RWPE2 (cell line): ENCODE results near the gene FAM170B.

Experiments used
- ATAC-seq: fragments of 200-7000 bp; cut with Tn5 transposase; 3 replicates; pipeline ENCODE4 v1.9.1; 2021; ENCODE audit warnings: low read depth
- DNase-seq: peaks from one replicate; pipeline ENCODE4 v3.0.0-alpha.2; 2020; ENCODE audit warnings: low spot score
- H3K27ac ChIP-seq: fragments of 450-650 bp; 2 replicates; pipeline ENCODE4 v1.5.1; 2017; ENCODE audit warnings: mild to moderate bottlenecking; ENCODE audit not compliant: poor library complexity, severe bottlenecking
- H3K27me3 ChIP-seq: fragments of 250-450 bp; sonication (Bioruptor Pico); 2 replicates; pipeline ENCODE4 v1.5.1; 2021; ENCODE audit warnings: mild to moderate bottlenecking, moderate library complexity; ENCODE audit not compliant: insufficient read depth, poor library complexity, severe bottlenecking
- H3K36me3 ChIP-seq: fragments of 250-450 bp; sonication (Bioruptor Pico); 2 replicates; pipeline ENCODE4 v1.5.1; 2020; ENCODE audit warnings: low read depth, mild to moderate bottlenecking, moderate library complexity
- H3K4me1 ChIP-seq: fragments of 250-450 bp; sonication (Bioruptor Pico); 2 replicates; pipeline ENCODE4 v1.5.1; 2021; ENCODE audit warnings: mild to moderate bottlenecking, moderate library complexity; ENCODE audit not compliant: insufficient read depth, poor library complexity, severe bottlenecking
- H3K4me3 ChIP-seq: fragments of 250-450 bp; sonication (Bioruptor Pico); 2 replicates; pipeline ENCODE4 v1.5.1; 2021; ENCODE audit warnings: mild to moderate bottlenecking, moderate library complexity; ENCODE audit not compliant: severe bottlenecking
- H3K9me3 ChIP-seq: fragments of 250-450 bp; sonication (Bioruptor Pico); 2 replicates; pipeline ENCODE4 v1.5.1; 2021; ENCODE audit warnings: mild to moderate bottlenecking, moderate library complexity; ENCODE audit not compliant: severe bottlenecking
- CTCF ChIP-seq: fragments of 450-650 bp; IDR thresholded peaks from one replicate; pipeline ENCODE4 v1.5.1; 2017; ENCODE audit warnings: mild to moderate bottlenecking, moderate library complexity; ENCODE audit not compliant: poor library complexity, severe bottlenecking

The FAM170B gene

GRCh38 chr10:49149881-49150280 lies 16.1 kb upstream of the FAM170B start:
- no peaks in the 10 kb centered on the region for H3K36me3 ChIP-seq
- no peak overlapping the region for H3K27ac ChIP-seq
- TF ChIP-seq CTCF = no peak
- ATAC-seq (no peak), DNase-seq (no peak)
- no peaks in the 10 kb centered on the region for H3K4me1 ChIP-seq
- no peaks in the 10 kb centered on the region for H3K27me3 ChIP-seq
- peaks cover 3% of the 10 kb centered on the region for H3K9me3 ChIP-seq
- H3K4me3 ChIP-seq = no peak overlapping the region

- TF ChIP-seq CTCF = no peak
- H3K36me3 ChIP-seq = no peaks in the 10 kb centered on the region
- no peak overlapping the region for H3K4me3 ChIP-seq
- H3K27me3 ChIP-seq = no peaks in the 10 kb centered on the region
- H3K27ac ChIP-seq = no peak overlapping the region
- no peak for ATAC-seq
- H3K9me3 ChIP-seq = peaks cover 3% of the 10 kb centered on the region
- H3K4me1 ChIP-seq = no peaks in the 10 kb centered on the region
- no peak for DNase-seq
These were observed 10.4 kb upstream of the FAM170B start for GRCh38 chr10:49144058-49144720.

GRCh38 chr10:49143249-49143648 lies 9.4 kb upstream of the FAM170B start:
- no peak for TF ChIP-seq CTCF
- Histone ChIP-seq H3K4me1 (no peaks in the 10 kb centered on the region), H3K9me3 (peaks cover 3% of the 10 kb centered on the region), H3K36me3 (no peaks in the 10 kb centered on the region), H3K4me3 (no peak overlapping the region), H3K27ac (no peak overlapping the region), H3K27me3 (no peaks in the 10 kb centered on the region)
- DNase-seq = no peak
- ATAC-seq = no peak

GRCh38 chr10:49141541-49142332 lies 7.9 kb upstream of the FAM170B start:
- Histone ChIP-seq H3K4me1 (no peaks in the 10 kb centered on the region), H3K9me3 (no peaks in the 10 kb centered on the region), H3K4me3 (no peak overlapping the region), H3K27me3 (no peaks in the 10 kb centered on the region), H3K27ac (no peak overlapping the region), H3K36me3 (no peaks in the 10 kb centered on the region)
- no peak for TF ChIP-seq CTCF
- DNase-seq = no peak
- ATAC-seq = no peak
